HG02678 (cell line): ENCODE results near the gene ZBTB7B.
"Not testable (repeated sequence)": the region's sequence is repeated elsewhere in the genome, so short reads cannot be mapped to it uniquely, and the experiment has no call there.

Source experiments
- ATAC-seq: cut with Tn5 transposase; IDR thresholded peaks from one replicate; pipeline ENCODE4 v1.9.1; 2021; ENCODE audit warnings: mild to moderate bottlenecking, moderate library complexity; ENCODE audit not compliant: unreplicated experiment

The ZBTB7B gene

DNA sequence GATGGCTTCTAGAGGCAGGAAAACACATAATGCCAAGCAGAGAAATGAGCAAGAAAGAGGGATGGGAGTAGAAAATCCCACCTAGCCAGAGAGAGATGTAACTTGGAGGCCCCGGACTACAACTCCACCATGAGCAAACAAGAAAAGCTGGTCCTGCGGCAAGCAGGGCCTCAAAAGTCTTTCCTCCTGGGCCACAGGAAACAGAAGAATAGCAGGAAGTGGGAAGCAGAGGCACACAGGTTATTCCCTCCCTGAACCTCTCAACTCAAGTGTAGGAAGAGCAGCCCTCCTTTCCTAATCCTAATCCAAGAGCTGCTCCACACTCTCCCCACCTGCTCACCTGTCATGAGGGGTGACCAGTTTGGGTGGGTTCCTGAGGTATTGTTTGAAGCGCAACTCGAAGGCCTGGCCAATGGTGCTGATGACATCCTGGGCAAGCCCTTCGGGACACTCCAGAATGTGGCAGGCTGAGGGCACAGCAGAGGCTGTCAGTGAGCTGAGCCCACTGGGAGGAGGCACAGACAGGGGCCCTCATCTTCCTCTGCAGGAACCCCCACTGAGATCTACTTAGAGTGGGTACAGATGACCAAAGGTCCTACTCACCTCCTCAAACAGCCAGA lies 35.2 kb upstream of the ZBTB7B start:
- no peak for ATAC-seq

DNA sequence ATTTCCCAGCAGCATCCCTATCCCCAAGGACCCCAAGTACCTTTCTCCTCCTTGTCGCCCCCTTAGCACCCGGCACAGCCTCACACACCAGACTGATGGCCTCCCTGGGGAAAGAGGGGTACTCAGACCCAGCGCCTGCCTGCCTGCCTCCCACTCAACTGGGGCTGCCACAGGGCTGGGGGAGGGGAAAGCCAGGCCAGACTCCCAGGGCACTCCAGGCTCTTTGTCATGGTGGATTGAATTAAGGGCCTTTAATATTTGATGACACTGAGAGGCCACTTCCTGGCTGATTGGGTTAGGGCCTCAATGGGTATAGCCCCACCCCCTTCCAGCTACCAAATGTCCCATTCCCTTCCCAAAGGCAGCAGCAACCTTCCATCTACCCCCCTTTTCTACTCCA lies 33.9 kb upstream of the ZBTB7B start:
- no peak for ATAC-seq

DNA sequence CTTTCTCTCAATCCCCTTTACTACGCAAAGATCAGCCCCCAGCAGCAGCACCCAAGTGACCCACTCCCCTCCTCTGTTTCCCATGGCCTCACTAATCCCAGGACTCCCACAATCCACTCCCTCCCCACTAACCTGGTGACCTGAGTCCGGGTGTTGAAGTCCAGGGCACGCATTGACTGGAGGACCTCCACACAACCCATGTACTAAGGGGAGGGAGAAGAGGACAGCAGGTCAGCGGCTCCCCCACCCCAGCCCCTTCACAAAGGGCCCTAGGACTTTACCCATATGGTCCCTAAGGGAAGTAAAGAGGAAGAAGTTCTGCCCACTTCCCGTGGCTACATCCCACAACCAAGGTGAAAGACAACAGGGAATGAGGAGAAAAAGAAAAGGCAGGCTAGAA lies 33.4 kb upstream of the ZBTB7B start:
- ATAC-seq, result no peak

DNA sequence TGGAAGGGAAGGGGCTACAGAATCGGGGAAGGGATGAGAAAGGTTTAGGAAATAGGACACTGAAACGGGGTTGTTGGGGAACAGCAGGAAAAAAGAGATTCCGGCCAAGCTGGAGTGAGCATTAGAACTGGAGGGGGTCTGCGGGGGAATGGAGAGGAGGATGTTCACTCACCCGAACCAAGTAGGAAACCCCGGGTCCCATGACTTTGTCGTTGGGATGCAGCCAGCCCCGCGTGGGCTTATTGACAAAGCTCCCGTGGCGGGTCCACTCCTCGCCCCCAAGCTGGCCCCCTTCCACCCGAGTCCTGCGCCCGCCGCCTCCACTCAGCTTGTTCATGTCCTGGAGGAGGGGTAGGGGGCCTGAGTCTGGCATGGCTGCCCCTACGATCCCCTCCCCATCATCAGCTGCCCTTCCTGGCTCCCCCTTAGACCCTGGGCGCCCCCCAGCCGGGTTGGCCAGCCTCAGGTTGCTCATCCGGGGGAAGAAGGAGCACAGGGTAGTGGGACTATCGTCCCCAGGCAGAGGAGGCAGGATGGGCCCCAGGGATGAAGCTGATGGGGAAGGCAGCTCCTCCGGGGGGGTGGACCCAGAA lies 32.6 kb upstream of the ZBTB7B start:
- ATAC-seq, result no peak

DNA sequence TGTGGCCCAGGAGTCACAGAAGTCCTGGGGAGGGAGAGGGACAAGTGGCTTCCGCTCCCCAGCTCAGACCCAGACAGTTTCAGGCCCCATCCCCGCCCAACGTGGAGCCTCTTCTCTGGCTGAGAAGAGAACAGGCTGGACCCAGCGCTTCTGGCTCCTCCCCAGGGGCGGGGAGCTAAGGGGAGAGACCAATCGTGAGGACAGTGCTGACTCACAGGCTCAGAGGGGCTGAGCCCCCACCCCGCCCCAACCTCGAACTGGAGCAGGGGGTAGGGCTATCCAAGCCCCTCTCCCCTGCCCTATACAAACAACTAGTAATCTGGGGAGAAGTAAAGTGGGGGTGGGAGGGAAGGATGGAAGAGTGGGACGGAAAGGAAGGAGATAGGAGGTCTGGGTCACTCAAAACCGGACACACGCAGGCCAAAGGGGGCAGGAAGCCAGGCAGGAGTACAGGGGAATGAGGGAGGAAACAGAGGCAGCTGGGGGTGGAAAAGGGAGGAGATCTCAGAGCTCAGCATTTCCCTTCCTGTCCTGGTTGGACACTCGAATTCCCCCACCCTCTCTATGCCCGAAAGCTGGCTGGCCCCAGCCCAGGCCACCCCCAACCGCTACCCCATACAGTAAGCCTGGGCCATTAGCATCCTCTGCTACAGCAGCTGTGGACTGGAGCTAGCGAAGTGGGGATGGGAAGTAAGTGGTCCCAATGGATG lies 31.8 kb upstream of the ZBTB7B start, which contains the start of gene SHC1:
Gene SHC1, minus strand, starts transcription at position 117 of the 710 bp plus-strand sequence. CDS start 221 bp downstream, outside the sequence.
- ATAC-seq, result peak; percentile 33

DNA sequence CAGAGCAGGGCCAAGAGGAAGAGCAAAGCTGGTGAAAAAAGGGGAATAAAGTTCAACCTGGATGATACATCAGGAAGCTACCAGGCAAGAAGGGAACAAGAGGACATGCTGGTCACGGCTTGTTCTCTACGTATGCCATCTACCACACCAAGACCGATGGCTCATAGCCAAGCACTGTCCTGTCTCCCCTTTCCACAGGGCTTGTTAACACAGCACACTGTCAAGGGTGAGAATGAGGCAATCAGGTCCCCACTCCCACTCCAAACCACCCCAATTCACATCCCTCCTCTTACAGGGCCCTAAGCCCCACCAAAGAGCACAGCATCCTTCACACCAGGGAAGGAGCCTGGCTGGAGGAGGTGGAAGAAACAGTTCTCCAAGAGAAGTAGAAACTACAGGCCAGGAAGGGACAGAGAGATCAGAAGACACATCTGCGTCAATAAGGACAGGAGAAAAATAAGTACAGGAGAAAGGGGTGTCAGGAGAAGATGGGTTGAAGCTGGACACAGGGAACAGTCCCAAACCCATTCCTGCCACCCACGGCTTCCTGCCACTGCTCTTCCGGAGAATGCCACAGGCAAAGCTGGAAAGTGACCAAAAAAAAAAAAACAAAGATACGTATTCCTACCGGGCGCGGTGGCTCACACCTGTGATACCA lies 31.1 kb upstream of the ZBTB7B start:
- ATAC-seq, result no peak

DNA sequence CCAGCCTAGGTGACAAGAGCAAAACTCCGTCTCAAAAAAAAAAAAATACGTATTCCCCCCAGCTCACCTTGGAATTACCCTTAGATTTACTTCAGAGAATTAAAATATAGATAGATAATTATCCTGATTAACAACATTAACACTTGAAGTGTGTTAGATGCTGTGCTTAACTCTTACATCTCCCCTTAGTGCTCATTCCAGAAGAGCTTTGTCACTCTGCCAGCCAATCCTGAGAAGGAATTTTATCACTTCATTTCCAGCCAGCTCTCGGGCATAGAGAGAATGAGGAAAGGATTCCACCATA lies 30.4 kb upstream of the ZBTB7B start:
- no peak for ATAC-seq

DNA sequence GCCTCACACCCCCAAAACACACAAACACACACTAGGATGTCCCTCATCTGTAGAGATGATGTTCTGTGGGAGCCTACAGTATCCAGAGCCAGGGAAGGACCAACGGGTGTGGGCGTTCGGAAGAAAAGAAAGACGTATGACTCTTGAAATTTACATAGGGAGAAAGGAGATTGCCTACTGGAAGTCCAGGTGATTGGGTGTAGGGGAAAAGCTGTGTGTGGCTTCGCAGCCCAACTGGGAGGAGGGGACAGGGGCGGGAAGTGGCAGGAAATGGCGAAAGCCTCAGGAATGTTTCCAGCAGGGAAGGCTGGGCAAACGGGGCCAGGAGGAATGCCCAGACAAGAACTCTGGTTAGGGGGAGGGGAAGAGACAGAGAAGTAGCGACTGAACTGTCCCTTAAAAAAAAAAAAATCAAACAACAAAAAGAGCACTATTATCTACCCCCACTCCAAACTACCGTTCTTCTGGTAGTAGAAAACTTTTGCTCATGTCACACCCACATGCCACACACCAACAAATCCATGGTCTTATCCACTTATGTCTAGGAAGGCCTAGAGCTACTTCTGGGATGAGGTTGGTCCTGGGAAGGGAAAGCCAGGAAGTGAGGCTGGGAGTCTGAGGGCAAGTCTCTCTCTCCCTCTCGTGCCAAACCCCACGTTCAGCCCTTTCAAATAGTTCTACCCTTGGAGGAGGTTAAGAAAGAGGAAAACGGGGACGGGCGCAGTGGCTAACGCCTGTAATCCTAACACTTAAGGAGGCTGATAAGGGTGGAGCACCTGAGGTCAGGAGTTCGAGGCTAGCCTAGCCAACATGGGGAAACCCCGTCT lies 29.9 kb upstream of the ZBTB7B start:
- no peak for ATAC-seq

DNA sequence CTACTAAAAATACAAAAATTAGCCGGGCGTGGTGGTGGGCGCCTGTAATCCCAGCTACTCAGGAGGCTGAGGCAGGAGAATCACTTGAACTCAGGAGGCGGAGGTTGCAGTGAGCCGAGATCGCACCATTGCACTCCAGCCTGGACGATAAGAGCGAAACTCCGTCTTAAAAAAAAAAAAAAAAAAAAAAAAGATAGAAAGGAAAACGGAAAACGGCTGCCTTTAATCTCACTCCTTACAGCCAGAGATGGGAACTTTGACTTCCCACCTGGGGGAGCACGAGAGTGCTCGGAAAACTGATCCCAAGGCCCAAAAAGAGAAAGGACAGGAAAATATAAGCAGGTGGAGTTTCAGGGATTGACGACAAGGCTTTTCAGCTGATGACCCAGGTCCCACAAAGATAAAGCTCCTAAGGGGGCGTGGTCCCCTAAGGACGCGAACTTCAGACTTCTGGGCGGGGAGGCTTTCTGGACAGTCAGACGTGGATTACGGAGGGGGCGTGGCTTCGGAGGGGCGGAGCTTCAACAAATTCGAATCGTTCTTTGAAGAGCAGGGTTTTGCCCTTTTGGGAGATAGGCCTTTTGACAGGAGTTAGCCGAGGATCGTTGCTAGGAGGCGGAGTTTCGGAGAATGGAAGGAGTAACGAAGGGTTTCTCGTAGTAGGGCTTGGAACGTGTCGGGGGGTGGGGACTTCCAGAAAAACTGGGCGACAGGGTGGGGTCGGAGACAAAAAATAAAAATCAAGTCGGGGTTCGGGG lies 29.1 kb upstream of the ZBTB7B start:
- peak; percentile 11 for ATAC-seq

DNA sequence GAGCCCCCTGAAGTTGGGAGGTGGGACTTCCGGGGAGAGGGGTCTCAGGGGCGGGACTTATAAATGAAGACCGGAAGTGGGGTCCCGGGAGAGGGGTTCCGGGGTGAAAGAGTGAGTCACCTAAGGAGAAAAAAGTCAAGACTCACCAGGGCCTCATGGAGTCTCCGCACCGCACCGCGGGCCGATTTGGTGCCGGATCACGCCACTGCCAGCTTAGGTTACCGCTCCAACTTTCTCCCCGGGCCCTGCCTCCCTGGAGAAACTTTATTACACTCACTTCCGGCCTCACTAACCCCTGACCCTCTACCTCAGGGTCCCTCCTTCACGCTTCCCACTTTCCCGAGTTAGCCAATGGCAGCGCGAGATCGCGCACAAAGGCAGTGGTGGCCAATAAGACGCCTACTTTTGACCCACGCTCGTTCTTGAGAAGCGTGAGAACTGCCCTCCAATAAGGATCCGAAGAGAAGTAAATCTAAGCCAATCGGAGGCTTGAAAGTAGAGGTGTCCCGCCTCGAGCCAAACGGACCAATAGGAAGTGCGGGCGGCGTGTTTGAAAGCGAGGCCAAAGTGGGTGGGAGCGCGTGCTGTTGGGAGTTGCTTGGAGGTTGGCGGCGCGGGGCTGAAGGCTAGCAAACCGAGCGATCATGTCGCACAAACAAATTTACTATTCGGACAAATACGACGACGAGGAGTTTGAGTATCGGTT lies 28.3 kb upstream of the ZBTB7B start, which contains the start of gene CKS1B:
Gene CKS1B, plus strand, starts transcription at position 580 of the 706 bp plus-strand sequence. Its CDS starts 65 bp downstream, at position 645.
- peak; percentile 72 for ATAC-seq

DNA sequence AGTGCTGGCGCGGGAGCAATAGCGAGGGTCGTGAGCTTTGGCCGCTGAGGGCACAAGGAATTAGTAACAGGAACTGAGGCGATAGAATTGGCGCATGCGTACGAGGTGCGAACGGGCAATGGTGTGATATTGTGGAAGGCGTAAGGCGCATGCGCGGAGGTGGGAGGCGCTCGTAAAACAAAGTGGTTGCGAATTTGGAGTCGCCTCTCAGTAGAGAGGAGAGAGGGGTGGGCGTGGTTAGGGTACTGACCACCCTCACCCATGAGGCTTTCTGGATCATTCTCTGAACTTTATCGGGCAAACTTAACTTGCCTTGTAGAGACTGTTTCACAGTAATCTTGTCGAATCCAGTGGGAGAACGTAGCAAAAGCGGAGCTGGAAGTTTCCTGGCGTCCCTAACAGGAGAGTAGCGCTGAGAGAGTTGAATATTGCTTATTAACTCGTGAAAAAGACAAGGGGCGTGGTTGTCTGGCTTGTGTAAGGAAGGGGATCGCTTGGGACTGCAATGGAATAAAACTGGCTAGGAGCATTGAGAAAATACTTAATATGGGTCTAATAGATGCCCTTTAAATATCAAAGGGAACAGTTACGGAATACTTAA lies 27.7 kb upstream of the ZBTB7B start:
- ATAC-seq, result peak; percentile 38

DNA sequence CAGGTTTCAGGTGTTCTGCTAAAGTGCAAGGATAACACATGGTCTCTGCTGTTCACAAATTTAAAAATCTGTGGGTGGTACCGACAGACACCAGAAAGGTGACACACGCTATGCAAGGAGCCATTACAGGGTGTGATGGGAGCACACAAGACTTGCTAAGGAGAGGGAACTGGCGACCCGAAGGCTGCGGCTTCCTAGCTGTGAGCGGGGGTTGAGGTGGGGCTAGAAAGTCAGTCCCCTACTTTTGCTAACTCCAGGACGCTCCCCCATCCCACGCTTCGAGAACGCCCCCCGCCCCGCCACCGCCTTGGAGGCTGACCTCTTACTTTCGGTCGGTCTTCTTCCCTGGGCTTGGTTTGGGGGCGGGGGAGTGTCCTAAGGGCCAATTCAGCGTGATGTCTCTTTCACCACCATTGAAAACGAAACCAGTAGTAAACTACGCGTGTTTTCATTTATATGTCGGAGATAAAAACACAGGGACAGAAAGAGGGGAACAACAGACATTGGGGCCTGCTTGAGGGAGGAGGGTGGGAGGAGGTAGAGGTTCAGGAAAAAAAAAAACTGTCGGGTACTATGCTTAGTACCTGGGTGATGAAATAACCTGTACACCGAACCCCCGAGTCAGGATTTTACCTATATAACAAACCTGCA lies 27.1 kb upstream of the ZBTB7B start:
- no peak for ATAC-seq

DNA sequence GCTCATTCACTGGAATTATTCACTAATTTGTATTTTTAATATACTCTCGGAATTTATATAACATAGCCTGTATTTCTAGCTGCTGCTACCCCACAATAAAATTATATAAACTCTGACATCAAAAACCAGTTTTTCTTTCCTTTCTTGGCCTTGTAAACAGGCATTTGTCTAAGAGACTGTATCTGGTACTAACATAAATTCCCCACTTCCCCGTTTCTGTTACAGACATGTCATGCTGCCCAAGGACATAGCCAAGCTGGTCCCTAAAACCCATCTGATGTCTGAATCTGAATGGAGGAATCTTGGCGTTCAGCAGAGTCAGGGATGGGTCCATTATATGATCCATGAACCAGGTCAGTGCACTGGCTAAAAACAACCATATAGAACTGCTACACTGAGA lies 24.8 kb upstream of the ZBTB7B start:
- ATAC-seq, result not testable (repeated sequence)

DNA sequence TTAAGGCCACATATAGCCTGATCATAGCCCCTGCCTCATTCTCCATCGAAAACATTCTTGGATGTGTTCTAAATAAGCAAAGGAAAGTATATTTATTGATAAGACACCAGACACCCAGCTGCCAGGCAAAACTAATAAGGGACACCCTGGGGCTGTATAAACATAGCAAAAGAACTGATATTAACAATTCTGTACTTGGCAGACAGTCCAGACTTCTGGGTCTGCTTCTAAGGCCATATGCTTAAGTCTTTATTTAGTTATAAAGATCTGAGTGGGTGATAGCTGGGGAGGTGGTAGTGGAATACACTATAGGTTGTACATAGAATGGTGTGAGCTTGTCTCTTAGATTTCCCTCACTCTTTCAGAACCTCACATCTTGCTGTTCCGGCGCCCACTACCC lies 24.2 kb upstream of the ZBTB7B start:
- no peak for ATAC-seq

DNA sequence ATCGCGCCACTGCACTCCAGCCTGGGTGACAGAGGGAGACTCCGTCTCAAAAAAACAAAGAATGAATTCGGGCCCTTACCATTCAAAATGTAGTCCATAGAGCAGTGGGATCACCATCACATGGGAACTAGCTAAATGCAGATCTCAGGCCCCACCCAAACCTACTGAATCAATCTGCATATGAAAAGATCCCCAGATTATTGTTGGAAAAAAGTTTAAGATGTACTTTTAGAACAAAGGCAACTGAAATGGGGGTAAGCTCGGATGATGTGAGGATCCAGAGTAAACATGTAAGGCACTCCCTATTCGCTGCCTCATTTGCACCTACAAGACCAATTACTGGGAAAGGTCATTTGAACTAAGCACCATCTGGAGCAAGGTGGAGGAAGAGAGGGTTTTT lies 20.3 kb upstream of the ZBTB7B start:
- ATAC-seq, result no peak

DNA sequence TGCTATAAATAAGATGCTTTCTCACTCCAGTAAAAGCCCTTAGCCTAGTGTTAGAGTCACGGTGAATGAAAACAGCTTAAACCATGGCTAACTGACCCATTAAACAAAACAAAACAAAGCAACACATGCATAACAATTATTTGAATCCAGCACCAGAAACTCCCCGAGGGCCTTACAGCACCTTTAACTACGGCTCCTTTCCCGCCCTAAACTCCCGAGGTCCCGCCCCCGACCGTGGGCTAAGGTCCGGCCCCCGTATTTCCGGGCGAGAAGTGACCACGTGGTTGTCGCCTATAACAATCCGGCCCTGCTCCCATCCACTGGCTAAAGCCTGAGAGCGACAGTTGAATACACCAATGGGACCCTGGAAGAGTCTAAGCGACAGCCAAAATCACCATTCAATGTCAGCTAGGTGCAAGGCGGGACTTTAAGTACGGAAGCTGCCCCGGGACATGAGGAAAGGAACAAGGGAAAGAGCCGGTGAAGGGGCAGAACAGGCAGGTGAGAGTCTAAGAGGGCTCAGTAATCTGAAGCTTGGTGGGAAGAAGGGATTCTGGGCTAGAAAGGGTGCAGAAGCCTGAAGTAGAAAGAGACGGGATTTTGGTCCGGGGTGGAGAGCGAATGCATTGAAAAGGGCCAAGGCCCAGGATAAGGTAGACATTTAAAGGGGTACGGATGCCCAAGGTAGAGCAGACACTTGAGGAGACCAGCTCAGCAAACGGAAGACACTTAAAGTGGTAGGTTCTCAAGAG lies 19.5 kb upstream of the ZBTB7B start, which contains the start of gene FLAD1:
Gene FLAD1, plus strand, starts transcription at position 448 of the 752 bp plus-strand sequence. CDS start 351 bp downstream, outside the sequence.
- peak; percentile 99 for ATAC-seq

DNA sequence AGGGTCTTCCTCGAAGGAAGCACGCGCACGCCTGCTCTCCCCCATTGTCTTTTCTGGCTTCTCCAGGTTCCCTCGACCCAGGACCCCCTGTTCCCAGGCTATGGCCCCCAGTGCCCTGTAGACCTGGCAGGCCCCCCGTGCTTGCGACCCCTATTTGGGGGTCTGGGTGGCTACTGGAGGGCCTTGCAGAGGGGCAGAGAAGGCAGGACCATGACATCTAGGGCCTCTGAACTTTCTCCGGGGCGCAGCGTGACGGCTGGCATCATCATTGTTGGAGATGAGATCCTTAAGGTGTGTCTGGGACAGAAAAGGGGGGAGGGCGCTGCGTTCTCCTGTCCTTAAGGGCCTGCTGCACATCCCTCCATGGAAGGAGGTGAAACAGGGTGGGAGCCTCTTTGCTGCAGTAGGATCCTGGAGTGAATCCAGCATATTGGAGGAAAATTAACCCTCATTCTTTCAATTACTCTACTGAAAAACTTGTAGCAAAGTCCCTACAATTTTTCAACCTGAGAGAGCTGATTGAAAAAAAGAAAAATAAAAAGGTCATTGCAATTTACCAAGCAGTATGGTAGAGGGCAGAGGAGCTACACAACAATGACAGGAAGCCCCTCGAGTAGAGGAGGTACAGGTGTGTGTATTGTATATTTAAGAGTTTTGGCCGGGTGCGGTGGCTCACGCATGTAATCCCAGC lies 18.7 kb upstream of the ZBTB7B start:
- ATAC-seq, result no peak
